Measurements from ENCODE around the gene XIST. TPM values are rescaled to one million over a fixed set of nuclear protein-coding genes. Genes with fewer than 3 reads are reported as not detected.

The XIST gene
- total RNA-seq, 1 experiment from 2014 or later: 1.4 TPM

- H2BK12ac ChIP-seq (ENCODE audit: insufficient read length, low read depth, low read length): no peak overlapping the region
Measured at GRCh38 chrX:73818200-73819116, 34.1 kb downstream of the XIST start.

More at GRCh38 chrX:73818200-73819116, 34.1 kb downstream of the XIST start:
- peaks cover 0 to 8% (median 0%) of the 10 kb centered on the region in 3 experiments; a peak in 2 of 7 replicates for H3K36me3 Mint-ChIP-seq (ENCODE audit: insufficient read depth in 1 of 3, low read depth in 3 of 3)
- Histone ChIP-seq H2AFZ (ENCODE audit: low read length) (no peak overlapping the region), H2BK15ac (ENCODE audit: low read depth, low read length) (no peak overlapping the region), H3K27ac (ENCODE audit: insufficient read length, low read depth, low read length) (no peak overlapping the region), H3K14ac (ENCODE audit: insufficient read depth, low read length) (no peak overlapping the region), H3K56ac (ENCODE audit: insufficient read length, low read depth, low read length) (no peak overlapping the region), H3T11ph (ENCODE audit: low read length) (no peak overlapping the region), H3K27me3 (ENCODE audit: insufficient read depth, low read length) (no peaks in the 10 kb centered on the region), H4K20me1 (ENCODE audit: control insufficient read depth, insufficient read depth, insufficient read length) (no peaks in the 10 kb centered on the region), H4K8ac (replicated peaks; ENCODE audit: insufficient read length, low read depth, low read length) (no peak overlapping the region), H3K4ac (ENCODE audit: low read depth, low read length) (no peak overlapping the region), H2BK20ac (ENCODE audit: low read depth, low read length, poor library complexity, severe bottlenecking) (no peak overlapping the region), H3K18ac (ENCODE audit: insufficient read length, low read depth, low read length) (no peak overlapping the region), H2BK5ac (ENCODE audit: insufficient read length, low read length) (no peak overlapping the region), H2BK120ac (ENCODE audit: low read depth, low read length, poor library complexity, severe bottlenecking) (no peak overlapping the region), H3K79me1 (ENCODE audit: insufficient read depth, low read depth, low read length, poor library complexity, severe bottlenecking) (no peaks in the 10 kb centered on the region), H3K4me1 (ENCODE audit: insufficient read depth, low read length) (no peaks in the 10 kb centered on the region), H3K9ac (ENCODE audit: extremely low read depth, insufficient read length, low read length) (no peak overlapping the region), H3K23ac (ENCODE audit: insufficient read length, low read depth, low read length) (no peak overlapping the region), H3K4me2 (ENCODE audit: insufficient read depth, insufficient read length, low read length) (no peak overlapping the region), H4K5ac (ENCODE audit: insufficient read length, low read depth, low read length) (no peak overlapping the region), H2AK5ac (ENCODE audit: insufficient read length, low read length) (no peak overlapping the region), H3K23me2 (ENCODE audit: insufficient read length, low read depth, low read length, poor library complexity, severe bottlenecking) (no peaks in the 10 kb centered on the region), H3K79me2 (ENCODE audit: insufficient read depth, low read length) (no peaks in the 10 kb centered on the region), H4K91ac (ENCODE audit: insufficient read length, low read depth, low read length) (no peak overlapping the region), H3K9me3 (ENCODE audit: control insufficient read depth, low read depth, low read length) (no peaks in the 10 kb centered on the region)
- TF ChIP-seq CTCF (conservative IDR thresholded peaks at IDR 0.05): no peak
- DNase-seq: no peak
- 0 out of 4 replicates have a peak, but pooled peaks cover 0 to 2% of the 10 kb centered on the region in 2 experiments for H3K4me1 Mint-ChIP-seq
- WGBS (ENCODE audit: extremely low coverage, insufficient read length, low lambda C conversion rate): no CpG with 5 or more reads among the region's 3 CpGs
- H3K27me3 Mint-ChIP-seq (ENCODE audit: low read depth): no peaks in the 10 kb centered on the region
- H3K4me3 Mint-ChIP-seq: no peak overlapping the region
- no peaks in the 10 kb centered on the region for H3K9me3 Mint-ChIP-seq
- H3K27ac Mint-ChIP-seq: no peak overlapping the region
